HL-60/S4 (cell line): ENCODE measurements around the gene ARFGAP3.

ENCODE experiments used
- in situ Hi-C: fragments of 300-500 bp; cut with MboI; formaldehyde crosslinking; loops from 2 replicates; pipeline ENCODE4 v1.14.3; 2022; ENCODE audit warnings: low sequenced_read_pairs

ARFGAP3 gene

DNA sequence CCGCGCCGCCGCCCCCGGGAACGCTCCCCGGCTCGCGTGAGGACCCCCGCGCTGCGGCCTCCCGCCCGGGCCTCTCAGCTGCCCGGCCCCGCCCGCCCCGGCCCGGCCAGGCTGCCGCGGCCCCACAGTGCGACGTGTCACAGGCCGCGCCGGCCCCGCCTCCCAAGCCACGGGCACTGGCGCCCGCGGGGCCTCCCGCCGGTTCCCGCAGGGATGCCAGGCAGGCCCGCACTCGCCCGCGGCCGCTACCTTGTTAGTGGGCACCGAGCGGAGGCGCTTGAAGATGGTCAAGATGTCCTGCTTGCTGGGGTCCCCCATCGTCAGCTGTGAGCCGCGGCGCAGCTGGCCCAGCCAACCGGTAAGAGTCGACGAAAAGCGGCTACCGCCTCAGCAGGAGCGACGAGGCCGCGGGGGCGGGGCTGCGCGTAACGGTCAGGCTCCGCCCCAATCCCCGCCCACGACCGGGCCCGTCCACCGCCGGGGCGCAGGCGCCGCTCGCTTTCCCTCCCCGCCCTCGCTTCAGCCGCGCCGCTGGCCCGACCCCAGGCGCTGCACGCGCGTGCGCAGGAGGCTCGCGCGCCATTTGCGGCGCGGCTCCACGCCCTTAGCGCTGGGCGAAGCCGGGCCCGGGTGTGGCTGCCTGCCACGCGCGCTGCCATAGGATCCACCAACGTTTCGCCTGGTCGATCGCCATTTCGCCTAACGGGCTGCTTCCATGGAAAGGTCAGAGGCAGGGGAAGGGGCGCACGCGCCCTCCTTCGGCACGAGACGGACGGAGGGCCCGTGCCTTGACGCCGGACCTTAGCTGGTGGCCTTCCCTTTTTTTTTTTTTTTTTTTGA, at the start of gene ARFGAP3:
TSS of gene ARFGAP3 (minus strand) at position 409 of the 840 bp plus-strand sequence. CDS start at position 318, 91 bp downstream.
- in situ Hi-C loops, result no loop called here

GRCh38 chr22:42905702-42906183, 48.7 kb upstream of the ARFGAP3 start:
- in situ Hi-C loops, result no loop called here

- in situ Hi-C loops, result no loop called here
Observed at GRCh38 chr22:42905217-42905616, 48.1 kb upstream of the ARFGAP3 start.

- in situ Hi-C loops, result no loop called here
Observed at GRCh38 chr22:42904050-42904449, 47.0 kb upstream of the ARFGAP3 start.

DNA sequence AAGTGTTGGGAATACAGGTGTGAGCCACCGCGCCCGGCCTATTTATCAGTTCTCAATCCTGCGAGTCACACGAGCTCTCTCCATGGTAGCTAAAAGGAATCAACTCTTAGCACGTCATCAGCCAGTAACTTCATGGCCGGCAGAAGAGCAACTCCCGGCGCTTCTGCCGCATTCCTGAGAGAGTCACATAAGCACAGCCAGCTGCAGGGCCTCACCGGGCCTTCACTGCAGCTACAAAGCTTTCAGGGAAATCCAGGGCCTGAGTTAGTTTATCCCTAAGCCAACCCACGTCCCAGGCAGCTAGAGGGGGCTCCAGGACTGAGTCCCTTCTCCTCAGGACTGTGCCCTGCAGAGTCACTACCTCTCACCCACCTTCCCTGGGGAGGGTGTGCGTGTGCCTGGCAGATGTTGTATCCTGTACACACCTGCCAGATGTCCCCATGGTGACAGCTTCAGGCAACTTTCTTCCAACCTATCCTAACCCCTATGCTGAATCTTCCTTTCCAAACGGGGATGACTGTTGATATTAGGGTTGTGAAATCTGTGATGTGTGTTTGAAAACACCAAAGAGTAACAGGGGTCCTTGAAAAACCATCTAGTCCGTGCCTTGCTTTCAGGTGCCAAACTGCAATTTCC, 45.9 kb upstream of the ARFGAP3 start:
- in situ Hi-C loops, result no loop called here

DNA sequence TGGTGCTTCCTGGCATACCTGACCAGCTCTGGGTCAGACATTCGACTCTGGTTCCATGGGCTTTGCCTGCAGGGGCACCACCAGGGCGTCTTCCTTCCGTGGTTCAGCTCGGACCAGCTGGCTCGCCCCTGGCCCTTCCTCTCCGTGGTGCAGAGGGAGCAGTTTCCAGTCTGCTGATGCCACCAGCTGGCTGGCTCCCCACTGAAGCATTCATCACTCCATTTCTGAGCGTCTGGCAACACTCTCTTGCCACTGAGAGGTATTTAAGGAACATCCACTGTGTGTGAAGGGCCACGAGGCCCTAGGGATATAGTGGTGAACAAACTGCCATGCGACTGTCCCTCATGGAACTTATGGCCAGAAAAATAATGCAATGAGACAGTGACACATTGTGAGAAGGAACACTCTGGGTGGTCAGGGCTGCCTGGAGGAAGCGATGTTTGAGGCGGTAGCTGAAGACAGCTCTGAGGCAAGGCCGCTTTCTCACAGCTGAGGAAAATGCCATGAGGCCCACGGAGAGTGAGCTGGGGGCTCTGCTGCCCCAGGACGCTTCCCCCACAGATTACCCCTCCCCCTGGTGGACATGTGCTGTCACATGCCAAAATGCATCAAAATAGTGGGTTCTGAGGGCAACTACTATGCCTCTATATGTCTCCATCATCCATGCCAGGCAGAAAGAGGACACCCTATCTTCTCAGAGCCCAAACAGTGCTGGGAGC, 44.9 kb upstream of the ARFGAP3 start:
- in situ Hi-C loops, result no loop called here

DNA sequence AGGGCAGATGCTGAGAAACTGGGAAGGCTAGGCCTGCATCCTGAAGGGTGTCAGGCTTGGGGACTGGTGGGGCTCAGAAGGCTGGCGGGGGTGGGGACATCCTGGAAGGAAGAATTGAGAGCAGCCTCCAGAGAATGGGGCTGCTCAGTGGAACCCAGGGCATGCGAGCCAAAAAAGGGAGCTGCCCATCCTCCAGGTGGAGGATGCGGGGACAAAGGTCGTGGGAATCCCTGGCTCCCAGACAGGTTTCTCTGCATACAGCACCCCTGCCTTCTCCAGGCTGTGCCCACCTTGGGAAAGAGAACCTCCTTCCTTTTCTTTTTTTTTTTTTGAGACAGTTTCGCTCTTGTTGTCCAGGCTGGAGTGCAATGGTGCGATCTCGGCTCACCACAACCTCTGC, 40.9 kb upstream of the ARFGAP3 start:
- in situ Hi-C loops, result no loop called here

DNA sequence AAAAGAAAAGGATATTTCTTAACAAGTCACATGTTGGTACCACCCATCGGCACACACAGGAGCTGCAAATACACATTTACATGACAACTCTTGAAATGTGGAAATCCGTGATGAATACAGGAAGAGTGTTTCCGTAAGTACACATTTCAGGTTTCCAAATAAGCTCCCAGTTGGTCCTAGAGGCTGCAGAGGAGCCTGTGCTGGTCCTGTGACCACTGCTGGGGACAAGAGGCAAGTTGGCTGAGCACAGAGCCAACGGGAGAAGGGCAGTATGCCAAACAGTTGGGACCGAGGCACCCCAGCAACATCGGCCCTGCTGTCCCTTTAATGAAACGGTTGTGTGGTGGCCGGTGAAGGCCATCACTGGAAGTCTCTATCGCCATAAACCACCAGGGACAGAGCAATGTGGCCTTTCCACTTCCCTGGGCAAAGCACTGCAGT, 38.5 kb upstream of the ARFGAP3 start:
- in situ Hi-C loops, result no loop called here

DNA sequence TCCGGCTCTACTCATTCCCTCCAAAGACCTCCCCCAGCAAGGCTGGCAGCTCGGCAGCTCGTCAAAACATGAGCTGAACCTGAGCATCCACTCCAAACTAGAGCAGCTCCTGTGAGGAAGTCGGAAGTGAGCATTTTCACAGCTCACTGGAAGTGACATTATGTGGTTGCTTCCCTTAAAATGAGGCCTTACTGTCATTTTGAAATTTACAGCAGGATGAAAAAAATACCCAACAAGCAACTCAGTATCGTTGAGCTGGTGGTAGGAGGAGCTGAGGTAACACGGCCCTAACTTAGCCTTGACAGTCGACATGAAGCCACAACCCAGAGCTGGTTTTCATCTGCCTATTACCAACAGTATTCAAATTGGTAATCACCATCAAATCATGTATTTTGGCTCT, 38.0 kb upstream of the ARFGAP3 start:
- in situ Hi-C loops, result no loop called here

DNA sequence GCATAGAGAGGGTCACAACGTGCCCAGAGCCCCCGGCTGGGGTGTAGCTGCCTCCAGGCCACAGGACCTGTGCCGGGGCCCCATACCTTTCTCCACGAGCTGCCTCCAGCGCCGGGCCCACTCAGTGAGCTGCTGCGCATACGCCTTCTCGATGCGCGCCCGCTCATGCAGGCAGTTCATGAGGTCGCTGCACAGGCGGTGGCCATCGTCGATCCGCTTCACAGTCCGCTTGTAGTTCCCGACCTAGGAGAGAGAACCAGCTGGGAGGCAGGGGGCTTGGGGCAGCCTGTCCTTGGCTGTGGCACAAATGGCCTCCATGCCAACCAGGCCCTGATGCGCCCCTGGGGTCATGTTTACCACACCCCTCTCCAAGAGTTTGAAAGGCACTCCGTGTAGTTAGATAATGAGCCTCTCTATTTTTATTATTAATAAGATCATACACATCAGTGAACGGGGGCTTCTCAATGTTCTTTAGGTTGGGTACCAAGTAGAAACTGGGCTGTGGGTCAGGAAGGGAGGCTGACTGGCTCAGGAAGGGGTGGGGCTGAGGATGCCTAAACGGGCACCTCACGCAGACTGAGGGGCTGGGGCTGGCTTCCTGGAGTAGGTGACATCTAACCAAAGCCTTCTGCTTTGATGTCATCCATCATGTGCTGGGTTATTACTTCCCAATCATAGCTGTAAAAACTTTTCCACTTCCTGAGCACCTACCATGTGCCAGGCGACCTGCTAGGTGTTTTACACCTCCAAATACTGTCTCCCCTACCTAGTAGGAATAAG, 36.5 kb upstream of the ARFGAP3 start:
- in situ Hi-C loops, result no loop called here

DNA sequence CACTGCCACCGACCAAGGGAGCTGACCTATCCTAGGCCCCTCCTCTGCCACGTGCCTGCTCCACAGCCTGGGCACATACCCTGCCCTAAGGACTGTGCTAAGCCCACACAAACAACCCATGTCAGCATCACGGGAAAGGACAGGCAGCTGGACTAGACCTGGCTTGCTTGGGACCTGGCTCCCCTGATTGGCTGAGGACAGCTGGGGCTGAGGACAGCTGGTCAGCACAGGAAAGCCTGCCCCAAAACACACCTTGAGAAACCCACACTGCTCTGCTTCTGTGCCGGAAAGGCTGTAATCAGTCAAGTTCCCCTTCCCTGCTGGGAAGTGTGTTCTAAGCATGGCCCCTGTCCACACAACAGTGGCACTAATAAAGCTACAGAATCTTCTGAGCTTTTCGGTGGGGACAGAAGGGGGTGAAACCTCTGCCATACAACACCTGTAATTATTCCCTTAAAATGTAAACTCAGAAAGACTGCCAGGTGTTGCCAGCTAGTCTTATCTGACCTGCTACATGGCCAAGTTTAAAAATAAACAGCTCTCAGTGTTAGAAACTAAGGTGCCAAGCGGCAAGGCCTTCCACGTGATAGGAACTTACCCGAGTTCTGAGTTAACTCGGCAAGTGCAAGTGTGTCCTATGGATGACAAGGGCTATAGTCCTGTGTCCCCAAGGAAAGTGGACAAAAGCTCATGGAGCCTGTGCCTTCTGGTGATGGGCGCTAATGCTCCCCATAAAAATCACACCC, 35.7 kb upstream of the ARFGAP3 start:
- in situ Hi-C loops, result no loop called here

- in situ Hi-C loops, result no loop called here
Observed at GRCh38 chr22:42892156-42892555, 35.1 kb upstream of the ARFGAP3 start.

DNA sequence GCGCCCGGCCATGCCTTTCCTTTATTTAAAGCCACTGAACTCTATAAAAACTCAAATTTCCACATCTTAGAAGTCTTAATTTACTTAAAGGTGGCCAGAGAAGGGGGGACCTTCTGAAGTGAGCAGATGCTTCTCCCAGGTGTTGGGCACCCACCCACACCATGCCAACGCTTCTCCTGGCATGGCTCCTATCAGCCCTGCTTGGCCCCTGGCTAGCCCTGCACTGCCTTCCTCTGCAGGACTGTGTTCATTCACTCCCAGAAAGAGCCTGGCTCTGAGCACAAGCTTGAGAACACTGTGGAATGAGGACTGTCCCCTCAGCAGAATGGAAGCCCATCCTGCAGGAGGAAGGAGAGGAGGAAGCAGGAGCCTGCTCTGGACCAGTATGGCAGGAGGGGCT, 34.6 kb upstream of the ARFGAP3 start:
- in situ Hi-C loops, result no loop called here

- in situ Hi-C loops, result no loop called here
Observed at GRCh38 chr22:42891008-42891407, 33.9 kb upstream of the ARFGAP3 start.

DNA sequence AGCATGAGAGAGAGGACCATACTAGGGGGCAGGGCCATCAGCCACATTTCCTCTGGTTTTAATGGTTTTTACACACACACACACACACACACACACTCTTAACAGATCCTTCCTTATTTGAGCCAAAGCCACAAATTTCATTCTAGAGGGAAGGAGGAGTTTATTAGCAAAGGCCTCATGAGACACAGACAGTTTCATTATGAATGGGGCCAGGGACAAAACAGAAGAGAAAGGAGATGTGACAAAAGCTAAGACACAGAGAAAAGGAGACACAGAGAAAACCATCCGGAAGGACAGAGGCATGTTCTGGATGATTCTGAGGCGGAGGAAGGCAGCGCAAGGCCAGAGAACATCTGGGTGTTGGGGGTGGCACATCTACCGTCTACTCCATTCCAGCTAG, 32.2 kb upstream of the ARFGAP3 start:
- in situ Hi-C loops, result no loop called here

- in situ Hi-C loops, result no loop called here
Observed at GRCh38 chr22:42887523-42888507, 30.7 kb upstream of the ARFGAP3 start.

GRCh38 chr22:42887120-42887519, 30.0 kb upstream of the ARFGAP3 start:
- in situ Hi-C loops, result no loop called here

- in situ Hi-C loops, result no loop called here
Observed at GRCh38 chr22:42885446-42885845, 28.4 kb upstream of the ARFGAP3 start.
